NCI-H1105 (cell line): ENCODE data around the gene TCERG1L.
A peak's percentile ranks its signal among the peaks of the same experiment; 100 is the strongest.

Experiments used
- DNase-seq: peaks from one replicate; lab custom pipeline; 2025; lab: John Stamatoyannopoulos, UW

Gene TCERG1L

GRCh38 chr10:131315344-131315743 is 3.8 kb upstream of the TCERG1L start:
- DNase-seq, result no peak

DNA sequence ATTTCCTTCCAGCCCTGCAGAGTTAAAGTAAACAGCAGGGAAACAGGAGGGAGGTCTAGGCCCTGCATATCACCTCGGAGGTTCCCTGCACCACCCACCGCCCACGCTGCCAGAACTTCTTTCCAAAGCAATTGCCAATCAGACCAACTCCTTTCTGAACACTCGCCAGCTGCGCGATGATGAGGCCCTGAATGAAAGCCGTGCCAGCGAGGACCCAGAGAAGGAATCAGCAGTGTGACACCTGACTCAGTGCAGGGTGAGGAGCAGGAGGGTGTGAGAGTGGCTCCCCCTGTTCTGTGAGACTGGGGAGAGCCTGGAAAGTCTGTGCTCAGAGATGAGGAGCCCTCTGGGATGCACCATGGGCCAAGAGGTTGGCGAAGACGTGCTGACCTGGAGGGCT is 3.3 kb upstream of the TCERG1L start:
- no peak for DNase-seq

GRCh38 chr10:131314148-131314547 is 2.6 kb upstream of the TCERG1L start:
- no peak for DNase-seq

DNA sequence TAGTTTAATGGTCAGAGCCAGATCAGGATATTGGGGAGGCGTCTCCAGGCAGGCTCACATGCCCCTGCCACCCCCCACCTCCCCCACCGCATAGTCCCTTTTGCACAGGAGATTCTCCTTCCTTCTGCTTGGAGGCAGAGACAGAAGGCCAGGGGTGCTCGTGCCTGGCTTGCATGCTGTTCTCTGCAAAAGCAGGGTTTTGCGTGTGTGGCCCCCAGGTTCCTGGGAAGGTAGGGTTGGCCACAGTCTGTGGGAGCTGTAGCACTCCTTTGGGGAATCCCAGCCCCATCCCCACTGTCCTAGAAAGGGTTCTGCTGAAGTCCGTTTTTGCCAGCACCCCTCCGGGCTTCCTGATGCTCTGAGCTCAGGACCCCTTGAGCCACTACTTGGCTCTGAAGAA is 1.9 kb upstream of the TCERG1L start:
- DNase-seq, result no peak

- DNase-seq, result peak; percentile 28
These were observed 936 bp upstream of the TCERG1L start for GRCh38 chr10:131312478-131312836.

GRCh38 chr10:131311402-131311660 is 190 bp downstream of the TCERG1L start:
- DNase-seq, result no peak

DNA sequence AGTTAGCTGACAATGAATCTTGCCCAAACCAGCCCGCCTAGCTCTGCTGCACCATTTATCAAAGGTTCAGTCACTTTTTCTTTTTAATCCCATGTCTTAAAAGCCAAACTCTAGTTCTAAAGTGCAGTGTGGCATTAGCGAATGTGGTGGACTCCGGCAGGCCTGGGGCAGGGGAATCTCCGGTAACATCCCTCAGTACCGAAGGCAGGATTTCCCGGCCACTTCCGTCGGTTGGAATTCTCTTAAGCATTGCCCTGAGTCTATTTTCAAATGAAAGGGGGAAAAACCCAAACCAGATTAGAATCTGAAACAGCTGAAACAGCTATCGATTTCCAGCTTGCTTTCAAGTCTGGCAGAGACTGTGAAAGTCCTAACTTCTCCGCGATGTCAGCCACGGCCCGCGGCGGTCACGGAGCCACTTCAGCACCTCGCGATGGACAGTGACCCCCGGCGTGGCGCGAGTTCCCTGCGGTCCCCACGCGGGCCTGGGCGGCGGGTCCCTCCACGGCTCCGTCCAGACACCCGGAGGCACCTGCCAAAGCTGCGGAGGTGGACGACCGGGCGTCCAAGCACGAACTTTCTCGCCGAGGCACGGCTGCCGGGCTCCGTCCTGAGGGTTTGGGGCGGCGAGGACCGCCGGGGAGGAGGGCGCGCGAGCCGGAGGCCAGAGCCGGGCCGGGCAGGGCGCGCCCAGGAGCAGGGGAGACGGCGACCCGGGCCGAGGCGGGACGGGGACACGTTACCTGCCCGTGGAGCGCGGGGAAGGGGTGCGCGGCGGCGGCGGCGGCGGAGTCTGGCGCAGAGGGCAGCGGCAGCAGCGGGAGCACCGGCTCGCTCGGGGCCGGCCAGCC is 745 bp downstream of the TCERG1L start:
- DNase-seq, result no peak

GRCh38 chr10:131310142-131310541 is 1.4 kb downstream of the TCERG1L start:
- no peak for DNase-seq

- no peak for DNase-seq
These were observed 11.0 kb downstream of the TCERG1L start for GRCh38 chr10:131300508-131300907.

DNA sequence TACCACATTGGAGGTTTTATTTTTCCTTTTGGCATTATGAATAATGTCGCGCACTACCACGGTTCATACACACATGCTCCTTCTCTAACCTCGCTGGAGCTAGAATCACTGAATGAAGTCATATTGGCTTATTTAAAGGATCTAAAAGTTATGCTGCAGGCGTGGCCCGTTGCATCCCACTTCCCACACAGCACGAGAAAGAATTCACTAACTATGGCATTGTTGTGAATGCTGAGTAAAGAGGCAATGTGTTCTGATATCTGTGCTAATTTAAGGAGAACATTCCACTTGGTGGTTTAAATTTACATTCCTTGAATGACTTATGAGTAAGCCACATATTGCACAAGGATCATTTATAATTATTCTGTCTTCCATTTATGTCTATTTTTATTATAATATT is 20.7 kb downstream of the TCERG1L start:
- DNase-seq, result no peak

- DNase-seq, result no peak
These were observed 22.9 kb downstream of the TCERG1L start for GRCh38 chr10:131288648-131289047.

GRCh38 chr10:131282961-131283360 is 28.6 kb downstream of the TCERG1L start:
- no peak for DNase-seq

GRCh38 chr10:131280101-131280500 is 31.4 kb downstream of the TCERG1L start:
- DNase-seq, result no peak

DNA sequence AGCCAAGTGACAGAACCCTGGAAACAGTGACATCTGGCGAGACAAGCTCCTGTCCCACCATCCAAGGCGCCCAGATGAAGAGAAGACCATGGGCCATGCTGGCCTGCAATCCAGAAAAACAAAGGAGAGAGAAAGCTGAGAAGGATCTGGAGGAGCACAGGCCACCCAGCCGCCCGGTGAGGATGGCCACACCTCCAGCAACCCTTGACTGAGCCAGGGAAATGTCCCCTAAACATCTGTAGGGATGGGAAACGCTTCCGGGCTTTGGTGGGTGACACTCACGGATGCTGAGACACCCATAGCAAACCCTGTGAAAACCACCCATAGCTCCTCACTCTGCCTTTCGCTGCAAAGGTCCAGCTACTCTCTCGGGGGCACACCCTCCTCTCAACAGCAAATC is 32.0 kb downstream of the TCERG1L start:
- no peak for DNase-seq

DNA sequence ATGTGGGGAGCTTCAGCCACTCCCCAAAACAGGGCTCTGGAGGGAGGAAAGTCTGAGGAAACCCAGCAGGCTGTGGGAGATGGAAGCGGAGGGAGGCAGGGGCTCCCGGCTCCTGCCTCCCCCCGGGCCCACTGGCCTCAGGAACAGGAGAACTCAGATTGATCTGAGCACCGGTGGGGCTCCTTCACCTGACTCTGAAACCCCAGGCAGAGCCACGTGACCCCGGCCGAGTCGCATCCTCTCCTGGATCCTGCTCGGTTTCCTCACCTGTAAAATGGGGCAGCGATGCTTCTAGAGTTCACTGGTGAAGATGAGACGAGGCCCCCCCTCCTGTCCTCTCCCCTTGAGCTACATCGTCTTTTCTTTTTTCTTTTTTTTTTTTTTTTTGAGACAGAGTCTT is 33.6 kb downstream of the TCERG1L start:
- no peak for DNase-seq

DNA sequence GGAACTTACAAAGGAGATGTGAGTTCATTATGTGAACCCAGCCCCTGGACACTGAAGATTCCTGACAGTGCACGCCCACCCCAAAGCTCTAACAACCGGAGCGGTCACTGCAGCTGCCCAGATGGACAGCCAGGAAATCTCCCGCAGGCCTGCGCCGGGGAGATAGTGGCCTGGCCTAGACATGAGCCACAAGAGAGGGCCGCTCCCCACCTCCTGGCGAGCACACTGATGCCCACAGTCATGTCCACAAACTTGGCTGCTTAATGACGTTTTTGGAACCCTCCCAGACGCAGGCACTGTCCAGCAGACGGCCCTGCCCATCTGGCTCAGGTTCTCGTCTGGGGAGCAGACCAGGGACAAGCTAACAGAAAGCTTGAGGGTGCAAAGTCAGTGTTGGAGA is 34.2 kb downstream of the TCERG1L start:
- DNase-seq, result no peak

DNA sequence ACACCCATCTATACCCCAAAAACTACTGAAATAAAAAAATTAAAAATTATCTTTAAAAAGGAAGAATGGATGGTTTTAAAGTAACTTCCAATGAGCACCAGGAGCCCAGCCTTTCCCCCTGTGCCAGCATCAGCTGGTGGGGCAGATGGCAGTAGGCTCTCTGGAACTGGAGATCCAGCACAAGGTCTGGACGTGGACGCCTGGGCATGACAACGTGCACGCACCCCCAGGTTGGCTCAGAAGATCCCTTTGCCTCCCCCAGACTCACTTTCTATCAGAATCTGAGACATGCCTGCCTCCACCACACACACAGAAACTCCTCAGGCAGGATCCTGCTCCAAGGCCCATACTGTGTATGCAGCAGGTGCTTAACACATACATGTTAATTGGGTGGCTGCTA is 35.8 kb downstream of the TCERG1L start:
- no peak for DNase-seq

DNA sequence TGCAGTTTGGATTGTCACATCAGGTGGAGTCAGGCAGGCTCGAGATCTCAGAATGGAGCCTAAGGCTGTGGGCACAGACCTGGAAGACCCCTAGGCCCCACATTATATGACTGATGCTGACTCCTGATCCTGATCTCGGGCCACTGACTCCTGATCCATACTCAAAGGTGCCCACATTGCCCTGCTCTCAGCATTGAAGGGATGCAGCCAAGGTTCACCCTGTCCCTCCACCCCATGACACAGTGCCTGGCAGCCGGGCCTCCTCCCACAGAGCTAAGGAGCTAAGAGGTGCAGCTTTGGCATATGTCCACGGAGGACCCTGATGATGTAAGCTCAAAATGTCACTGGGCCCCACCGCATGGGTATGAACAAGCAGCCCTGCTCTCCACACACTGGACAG is 36.6 kb downstream of the TCERG1L start:
- DNase-seq, result no peak

DNA sequence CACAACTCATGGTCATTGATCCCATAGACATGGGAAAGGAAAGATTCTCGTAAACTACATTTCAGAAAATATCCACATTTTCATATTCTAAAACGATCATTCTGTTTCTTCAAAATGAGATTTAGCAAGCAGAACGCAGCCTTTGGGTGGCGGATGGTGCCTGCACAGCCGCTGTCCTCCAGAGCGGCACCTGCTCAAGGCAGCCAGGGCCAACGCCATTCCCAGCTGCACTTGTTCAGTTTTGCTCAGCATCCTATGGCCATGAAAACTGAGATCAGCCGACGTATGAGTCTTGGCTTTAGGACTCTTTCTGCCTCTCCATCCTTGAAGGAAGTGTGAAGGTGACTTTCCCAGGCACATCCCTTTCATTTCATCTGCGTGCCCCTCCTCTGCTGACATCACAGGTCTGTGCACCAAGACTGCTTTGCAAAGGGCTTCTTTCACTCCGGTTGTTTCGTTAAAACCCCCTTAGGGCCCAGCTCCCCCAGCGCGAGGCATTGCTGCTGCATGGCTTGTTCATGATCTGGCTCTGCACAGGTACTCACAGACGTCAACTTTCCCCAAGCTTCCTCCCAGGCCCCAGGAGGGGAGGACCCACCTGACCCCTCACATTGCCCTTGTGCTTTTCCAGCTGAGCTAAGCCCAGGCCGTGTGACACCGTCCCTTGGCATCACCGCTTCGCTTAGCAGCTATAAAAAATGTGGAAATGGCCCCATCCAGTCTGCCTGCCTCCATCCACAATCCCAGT is 37.2 kb downstream of the TCERG1L start:
- no peak for DNase-seq

DNA sequence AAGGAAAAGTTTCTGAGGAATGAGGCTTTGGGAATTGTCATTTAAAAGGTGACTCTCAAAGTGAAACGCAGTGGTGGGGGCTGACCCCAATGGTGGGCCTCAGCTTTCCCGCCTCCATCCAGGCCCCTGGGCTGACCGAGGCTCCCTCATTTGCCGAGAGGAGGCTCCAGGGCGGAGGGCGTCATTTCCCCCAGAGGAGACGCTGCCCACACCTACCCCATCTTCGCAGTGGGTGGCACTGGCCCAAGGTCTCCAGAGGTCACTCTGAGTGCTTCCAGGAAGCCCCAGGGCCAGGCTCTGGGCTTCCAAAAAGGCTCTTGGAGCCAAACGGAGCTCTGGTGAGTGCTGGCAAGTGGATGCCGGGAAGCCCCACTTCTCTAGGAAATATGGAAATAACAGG is 38.0 kb downstream of the TCERG1L start:
- no peak for DNase-seq

DNA sequence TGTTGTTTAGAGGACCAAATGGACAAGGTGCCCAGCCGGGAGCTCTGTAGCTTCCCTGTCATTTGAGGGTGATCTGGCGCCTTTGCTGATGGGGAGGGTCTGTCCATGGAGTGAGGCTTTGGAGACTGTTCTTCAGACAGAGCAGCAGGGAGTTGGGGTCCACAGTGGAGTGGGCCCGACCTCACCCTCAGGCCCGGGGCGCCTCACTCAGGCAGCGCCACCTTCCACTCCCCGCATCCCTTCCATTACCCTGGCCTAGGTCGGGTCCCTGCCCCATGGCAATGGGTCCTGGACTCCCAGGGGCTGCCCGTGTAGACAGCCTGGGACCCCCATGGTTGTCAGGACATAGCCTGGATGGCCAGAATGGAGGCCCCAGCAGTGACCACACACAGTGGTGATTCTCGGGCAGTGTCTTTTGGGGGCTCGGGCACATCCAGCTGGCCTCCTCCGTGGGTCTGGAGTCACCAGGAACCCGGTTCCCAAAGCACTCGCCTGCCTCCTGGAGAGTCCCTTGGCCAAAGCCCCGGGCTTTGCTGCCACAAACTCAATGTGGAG is 38.5 kb downstream of the TCERG1L start:
- no peak for DNase-seq

GRCh38 chr10:131271966-131272365 is 39.6 kb downstream of the TCERG1L start:
- DNase-seq, result no peak

GRCh38 chr10:131271195-131271880 is 40.2 kb downstream of the TCERG1L start:
- no peak for DNase-seq
